ENCODE results near the gene EPS15. TPM values are rescaled to one million over a fixed set of nuclear protein-coding genes. Genes with fewer than 3 reads are reported as not detected.

The EPS15 gene
- total and polyA plus RNA-seq, 4 donors: 8.8 to 52.1 (median 19.1) TPM

- H3K9ac ChIP-seq (ENCODE audit: low read depth in 1 of 2, low read length in 2 of 2): no peak overlapping the region
- no peak overlapping the region for H3K27ac ChIP-seq (ENCODE audit: low read depth in 1 of 2, low read length in 2 of 2)
- TF ChIP-seq GABPA (IDR thresholded peaks at IDR 0.05 in 1 of 2, conservative IDR thresholded peaks at IDR 0.05 in 1 of 2): no peak
- TF ChIP-seq, protein P1, sequence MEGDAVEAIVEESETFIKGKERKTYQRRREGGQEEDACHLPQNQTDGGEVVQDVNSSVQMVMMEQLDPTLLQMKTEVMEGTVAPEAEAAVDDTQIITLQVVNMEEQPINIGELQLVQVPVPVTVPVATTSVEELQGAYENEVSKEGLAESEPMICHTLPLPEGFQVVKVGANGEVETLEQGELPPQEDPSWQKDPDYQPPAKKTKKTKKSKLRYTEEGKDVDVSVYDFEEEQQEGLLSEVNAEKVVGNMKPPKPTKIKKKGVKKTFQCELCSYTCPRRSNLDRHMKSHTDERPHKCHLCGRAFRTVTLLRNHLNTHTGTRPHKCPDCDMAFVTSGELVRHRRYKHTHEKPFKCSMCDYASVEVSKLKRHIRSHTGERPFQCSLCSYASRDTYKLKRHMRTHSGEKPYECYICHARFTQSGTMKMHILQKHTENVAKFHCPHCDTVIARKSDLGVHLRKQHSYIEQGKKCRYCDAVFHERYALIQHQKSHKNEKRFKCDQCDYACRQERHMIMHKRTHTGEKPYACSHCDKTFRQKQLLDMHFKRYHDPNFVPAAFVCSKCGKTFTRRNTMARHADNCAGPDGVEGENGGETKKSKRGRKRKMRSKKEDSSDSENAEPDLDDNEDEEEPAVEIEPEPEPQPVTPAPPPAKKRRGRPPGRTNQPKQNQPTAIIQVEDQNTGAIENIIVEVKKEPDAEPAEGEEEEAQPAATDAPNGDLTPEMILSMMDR (IDR thresholded peaks at IDR 0.05; ENCODE audit: low read depth, low read length, missing input control): no peak
- no peak for TF ChIP-seq JUND (IDR thresholded peaks at IDR 0.05)
- TF ChIP-seq NR2F2 (IDR thresholded peaks at IDR 0.05): no peak
- no peak for TF ChIP-seq HNF4A (conservative IDR thresholded peaks at IDR 0.05)
- no peak for TF ChIP-seq TAF1 (conservative IDR thresholded peaks at IDR 0.05)
- TF ChIP-seq EGR1 (IDR thresholded peaks at IDR 0.05; ENCODE audit: low read depth in 2 of 2): no peak
- TF ChIP-seq, protein P2, sequence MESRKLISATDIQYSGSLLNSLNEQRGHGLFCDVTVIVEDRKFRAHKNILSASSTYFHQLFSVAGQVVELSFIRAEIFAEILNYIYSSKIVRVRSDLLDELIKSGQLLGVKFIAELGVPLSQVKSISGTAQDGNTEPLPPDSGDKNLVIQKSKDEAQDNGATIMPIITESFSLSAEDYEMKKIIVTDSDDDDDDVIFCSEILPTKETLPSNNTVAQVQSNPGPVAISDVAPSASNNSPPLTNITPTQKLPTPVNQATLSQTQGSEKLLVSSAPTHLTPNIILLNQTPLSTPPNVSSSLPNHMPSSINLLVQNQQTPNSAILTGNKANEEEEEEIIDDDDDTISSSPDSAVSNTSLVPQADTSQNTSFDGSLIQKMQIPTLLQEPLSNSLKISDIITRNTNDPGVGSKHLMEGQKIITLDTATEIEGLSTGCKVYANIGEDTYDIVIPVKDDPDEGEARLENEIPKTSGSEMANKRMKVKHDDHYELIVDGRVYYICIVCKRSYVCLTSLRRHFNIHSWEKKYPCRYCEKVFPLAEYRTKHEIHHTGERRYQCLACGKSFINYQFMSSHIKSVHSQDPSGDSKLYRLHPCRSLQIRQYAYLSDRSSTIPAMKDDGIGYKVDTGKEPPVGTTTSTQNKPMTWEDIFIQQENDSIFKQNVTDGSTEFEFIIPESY (IDR thresholded peaks at IDR 0.05): no peak
- no peak for TF ChIP-seq YY1 (IDR thresholded peaks at IDR 0.05)
- TF ChIP-seq, protein P3, sequence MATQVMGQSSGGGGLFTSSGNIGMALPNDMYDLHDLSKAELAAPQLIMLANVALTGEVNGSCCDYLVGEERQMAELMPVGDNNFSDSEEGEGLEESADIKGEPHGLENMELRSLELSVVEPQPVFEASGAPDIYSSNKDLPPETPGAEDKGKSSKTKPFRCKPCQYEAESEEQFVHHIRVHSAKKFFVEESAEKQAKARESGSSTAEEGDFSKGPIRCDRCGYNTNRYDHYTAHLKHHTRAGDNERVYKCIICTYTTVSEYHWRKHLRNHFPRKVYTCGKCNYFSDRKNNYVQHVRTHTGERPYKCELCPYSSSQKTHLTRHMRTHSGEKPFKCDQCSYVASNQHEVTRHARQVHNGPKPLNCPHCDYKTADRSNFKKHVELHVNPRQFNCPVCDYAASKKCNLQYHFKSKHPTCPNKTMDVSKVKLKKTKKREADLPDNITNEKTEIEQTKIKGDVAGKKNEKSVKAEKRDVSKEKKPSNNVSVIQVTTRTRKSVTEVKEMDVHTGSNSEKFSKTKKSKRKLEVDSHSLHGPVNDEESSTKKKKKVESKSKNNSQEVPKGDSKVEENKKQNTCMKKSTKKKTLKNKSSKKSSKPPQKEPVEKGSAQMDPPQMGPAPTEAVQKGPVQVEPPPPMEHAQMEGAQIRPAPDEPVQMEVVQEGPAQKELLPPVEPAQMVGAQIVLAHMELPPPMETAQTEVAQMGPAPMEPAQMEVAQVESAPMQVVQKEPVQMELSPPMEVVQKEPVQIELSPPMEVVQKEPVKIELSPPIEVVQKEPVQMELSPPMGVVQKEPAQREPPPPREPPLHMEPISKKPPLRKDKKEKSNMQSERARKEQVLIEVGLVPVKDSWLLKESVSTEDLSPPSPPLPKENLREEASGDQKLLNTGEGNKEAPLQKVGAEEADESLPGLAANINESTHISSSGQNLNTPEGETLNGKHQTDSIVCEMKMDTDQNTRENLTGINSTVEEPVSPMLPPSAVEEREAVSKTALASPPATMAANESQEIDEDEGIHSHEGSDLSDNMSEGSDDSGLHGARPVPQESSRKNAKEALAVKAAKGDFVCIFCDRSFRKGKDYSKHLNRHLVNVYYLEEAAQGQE (IDR thresholded peaks at IDR 0.05): no peak
- TF ChIP-seq FOXA1 (IDR thresholded peaks at IDR 0.05): no peak
Measured at GRCh38 chr1:51328926-51329325, 190.1 kb downstream of the EPS15 start.

DNA sequence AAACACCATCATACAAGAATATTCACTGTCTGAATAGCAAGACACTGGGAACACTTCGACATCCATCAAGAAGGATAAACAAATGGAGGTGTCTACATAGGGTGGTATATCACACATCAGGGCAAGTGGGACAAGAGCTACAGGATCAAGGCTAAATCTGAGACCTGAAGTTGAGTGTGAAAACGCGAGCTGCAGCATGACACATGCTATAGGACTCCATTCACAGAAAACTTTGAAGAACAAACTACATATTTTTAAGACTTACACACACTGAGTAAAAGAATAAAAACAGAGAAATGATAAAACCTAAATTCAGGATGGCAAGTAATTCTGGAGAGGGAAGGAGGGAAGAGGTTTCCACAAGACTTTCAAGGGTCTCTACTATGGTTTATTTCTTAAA lies 190.8 kb downstream of the EPS15 start:
- no peaks in the 10 kb centered on the region for H3K27me3 ChIP-seq (ENCODE audit: control insufficient read depth in 4 of 4, insufficient read depth in 4 of 4, low read length in 3 of 4)
- TF ChIP-seq TAF1 (conservative IDR thresholded peaks at IDR 0.05): no peak
- TF ChIP-seq HNF4A (conservative IDR thresholded peaks at IDR 0.05): no peak
- no peak for TF ChIP-seq YY1 (IDR thresholded peaks at IDR 0.05)
- no peak for TF ChIP-seq RXRA (IDR thresholded peaks at IDR 0.05)
- no peak for TF ChIP-seq GABPA (IDR thresholded peaks at IDR 0.05 in 1 of 2, conservative IDR thresholded peaks at IDR 0.05 in 1 of 2)
- TF ChIP-seq JUND (IDR thresholded peaks at IDR 0.05): no peak
- TF ChIP-seq HNF4G (IDR thresholded peaks at IDR 0.05): no peak
- TF ChIP-seq, protein P3 (IDR thresholded peaks at IDR 0.05): no peak
- TF ChIP-seq, protein P2 (IDR thresholded peaks at IDR 0.05): no peak
- H3K9ac ChIP-seq (ENCODE audit: low read depth in 1 of 2, low read length in 2 of 2): no peak overlapping the region
- H3K36me3 ChIP-seq (ENCODE audit: control insufficient read depth in 4 of 4, insufficient read depth in 3 of 4, low read depth in 1 of 4, low read length in 3 of 4): no peaks in the 10 kb centered on the region
- no peak for DNase-seq (ENCODE audit: low spot score)
- no peak overlapping the region for H3K4me3 ChIP-seq (ENCODE audit: low read depth in 1 of 3, low read length in 3 of 3)
- H3K9me3 ChIP-seq (ENCODE audit: control insufficient read depth in 4 of 4, low read length in 3 of 4): no peaks in the 10 kb centered on the region
- no peak overlapping the region for H3K27ac ChIP-seq (ENCODE audit: low read depth in 1 of 2, low read length in 2 of 2)
- WGBS: 97% methylated on average over 3 of the region's 3 CpGs
- H3K4me1 ChIP-seq (ENCODE audit: control insufficient read depth in 4 of 4, insufficient read depth in 4 of 4, low read length in 3 of 4): peaks cover 4 to 20% (median 14%) of the 10 kb centered on the region in 4 donors

More at GRCh38 chr1:51328926-51329325, 190.1 kb downstream of the EPS15 start:
- DNase-seq (ENCODE audit: low spot score): no peak
- 94% methylated on average over 4 of the region's 4 CpGs for WGBS
- Histone ChIP-seq H3K36me3 (ENCODE audit: control insufficient read depth in 4 of 4, insufficient read depth in 3 of 4, low read depth in 1 of 4, low read length in 3 of 4) (no peaks in the 10 kb centered on the region), H3K27me3 (ENCODE audit: control insufficient read depth in 4 of 4, insufficient read depth in 4 of 4, low read length in 3 of 4) (no peaks in the 10 kb centered on the region), H3K9me3 (ENCODE audit: control insufficient read depth in 4 of 4, low read length in 3 of 4) (no peaks in the 10 kb centered on the region), H3K4me3 (ENCODE audit: low read depth in 1 of 3, low read length in 3 of 3) (no peak overlapping the region), H3K4me1 (ENCODE audit: control insufficient read depth in 4 of 4, insufficient read depth in 4 of 4, low read length in 3 of 4) (peaks cover 4 to 20% (median 14%) of the 10 kb centered on the region in 4 donors)

All from liver (tissue), 9 donors.